Hepatocyte (in vitro differentiated cells): Measurements from ENCODE around the gene SPINK2. TPM values are rescaled to one million over a fixed set of nuclear protein-coding genes. Genes with fewer than 3 reads are reported as not detected.
A peak's percentile ranks its signal among the peaks of the same experiment; 100 is the strongest.

ENCODE experiments used
- DNase-seq: peaks from one replicate; pipeline ENCODE4 v3.0.0-alpha.2; 2016; ENCODE audit warnings: low spot score
- H2AFZ ChIP-seq: fragments of 200-600 bp; sonication (generic); 2 replicates; pipeline ENCODE4 v1.6.0; 2016; ENCODE audit warnings: antibody characterized with exemption, mild to moderate bottlenecking
- H3K27ac ChIP-seq: fragments of 200-600 bp; sonication (generic); 2 replicates; pipeline ENCODE4 v1.5.1; 2016; ENCODE audit warnings: mild to moderate bottlenecking
- H3K27me3 ChIP-seq: fragments of 200-600 bp; sonication (generic); 2 replicates; pipeline ENCODE4 v1.6.1; 2016
- H3K36me3 ChIP-seq: fragments of 200-600 bp; sonication (generic); replicated peaks from 2 replicates; pipeline ENCODE4 v1.5.1; 2016; ENCODE audit warnings: low read depth; ENCODE audit not compliant: insufficient read depth
- H3K4me1 ChIP-seq: fragments of 200-600 bp; sonication (generic); 2 replicates; pipeline ENCODE4 v1.5.1; 2016; ENCODE audit warnings: mild to moderate bottlenecking, moderate library complexity; ENCODE audit not compliant: insufficient read depth
- H3K4me2 ChIP-seq: fragments of 200-600 bp; sonication (generic); 2 replicates; pipeline ENCODE4 v1.6.0; 2016
- H3K4me3 ChIP-seq: fragments of 200-600 bp; sonication (generic); 2 replicates; pipeline ENCODE4 v1.5.1; 2016; ENCODE audit warnings: mild to moderate bottlenecking
- H3K79me2 ChIP-seq: fragments of 200-600 bp; sonication (generic); 2 replicates; pipeline ENCODE4 v1.6.0; 2017; ENCODE audit warnings: mild to moderate bottlenecking
- H3K9me2 ChIP-seq: fragments of 200-600 bp; sonication (generic); replicated peaks from 2 replicates; pipeline ENCODE4 v1.6.0; 2017; ENCODE audit warnings: mild to moderate bottlenecking; ENCODE audit not compliant: insufficient read depth
- H3K9me3 ChIP-seq: fragments of 200-600 bp; sonication (generic); 2 replicates; pipeline ENCODE4 v1.5.1; 2016; ENCODE audit warnings: low read depth, mild to moderate bottlenecking
- H4K20me1 ChIP-seq: fragments of 200-600 bp; sonication (generic); 2 replicates; pipeline ENCODE4 v1.6.0; 2016; ENCODE audit warnings: mild to moderate bottlenecking; ENCODE audit not compliant: insufficient read depth, poor library complexity, severe bottlenecking
- CTCF ChIP-seq: fragments of 200-600 bp; sonication (generic); IDR thresholded peaks from 2 replicates; pipeline ENCODE4 v1.5.1; 2016; ENCODE audit warnings: antibody characterized with exemption, mild to moderate bottlenecking; ENCODE audit not compliant: poor library complexity
- EZH2 ChIP-seq: fragments of 200-600 bp; sonication (generic); IDR thresholded peaks from 2 replicates; pipeline ENCODE4 v1.6.1; 2016; ENCODE audit warnings: antibody characterized with exemption, mild to moderate bottlenecking, borderline replicate concordance
- EZH2phosphoT487 ChIP-seq: fragments of 200-600 bp; sonication (generic); IDR thresholded peaks from one replicate; pipeline ENCODE4 v1.6.1; 2018; ENCODE audit warnings: antibody characterized with exemption, mild to moderate bottlenecking, low read depth, moderate library complexity; ENCODE audit not compliant: unreplicated experiment, severe bottlenecking
- WGBS: methylation state at CpG from one replicate; pipeline ENCODE4 v1.1.6; 2016; ENCODE audit warnings: low lambda C conversion rate; ENCODE audit errors: missing lambda C conversion rate; 5-methylcytosine and 5-hydroxymethylcytosine counted together
- polyA plus RNA-seq: library from polyadenylated mRNA; unstranded; fragments of >200 nt; fragmentation: Nextera tagmentation; extraction: Ambion mirVana; gene quantifications from 2 replicates; pipeline ENCODE4 v1.2.1, GENCODE V29; 2016
- total RNA-seq: library from RNA; depleted of rRNA; stranded (reverse); fragments of >200 nt; gene quantifications from 2 replicates; pipeline ENCODE4 v1.2.3, GENCODE V29; 2014

Gene SPINK2
- total and polyA plus RNA-seq, 2 experiments from 2014 or later = 0.77 TPM; not detected in 1

GRCh38 chr4:56791316-56791715, 30.2 kb downstream of the SPINK2 start:
- Histone ChIP-seq H3K27me3 (no peaks in the 10 kb centered on the region), H4K20me1 (no peaks in the 10 kb centered on the region), H3K9me2 (no peaks in the 10 kb centered on the region), H3K9me3 (no peaks in the 10 kb centered on the region), H2AFZ (no peak overlapping the region), H3K36me3 (no peaks in the 10 kb centered on the region), H3K4me3 (no peak overlapping the region), H3K27ac (no peak overlapping the region), H3K79me2 (no peaks in the 10 kb centered on the region), H3K4me2 (no peak overlapping the region), H3K4me1 (peaks cover 18% of the 10 kb centered on the region)
- WGBS = 95% methylated on average over 4 of the region's 4 CpGs
- TF ChIP-seq CTCF (no peak), EZH2 (no peak), EZH2phosphoT487 (no peak)
- DNase-seq = no peak

GRCh38 chr4:56790691-56791091, 30.8 kb downstream of the SPINK2 start:
- no peaks in the 10 kb centered on the region for H3K79me2 ChIP-seq
- no peak for TF ChIP-seq EZH2
- TF ChIP-seq EZH2phosphoT487 = no peak
- TF ChIP-seq CTCF = no peak
- H3K27ac ChIP-seq = no peak overlapping the region
- H3K9me3 ChIP-seq = no peaks in the 10 kb centered on the region
- WGBS = 36% methylated on average over 1 of the region's 1 CpG
- H3K4me2 ChIP-seq = no peak overlapping the region
- no peaks in the 10 kb centered on the region for H4K20me1 ChIP-seq
- DNase-seq = no peak
- H3K27me3 ChIP-seq = no peaks in the 10 kb centered on the region
- H3K36me3 ChIP-seq = no peaks in the 10 kb centered on the region
- peaks cover 18% of the 10 kb centered on the region for H3K4me1 ChIP-seq
- H2AFZ ChIP-seq = no peak overlapping the region
- no peak overlapping the region for H3K4me3 ChIP-seq
- H3K9me2 ChIP-seq = no peaks in the 10 kb centered on the region

GRCh38 chr4:56788081-56788480, 33.4 kb downstream of the SPINK2 start:
- H4K20me1 ChIP-seq = no peaks in the 10 kb centered on the region
- TF ChIP-seq EZH2phosphoT487 (no peak), EZH2 (no peak), CTCF (no peak)
- no peak overlapping the region for H3K4me3 ChIP-seq
- H3K9me2 ChIP-seq = no peaks in the 10 kb centered on the region
- 90% methylated on average over 7 of the region's 7 CpGs for WGBS
- H3K9me3 ChIP-seq = no peaks in the 10 kb centered on the region
- peak overlapping the region; percentile 63 for H3K4me2 ChIP-seq
- no peak overlapping the region for H2AFZ ChIP-seq
- no peaks in the 10 kb centered on the region for H3K27me3 ChIP-seq
- no peaks in the 10 kb centered on the region for H3K79me2 ChIP-seq
- DNase-seq = no peak
- no peaks in the 10 kb centered on the region for H3K36me3 ChIP-seq
- H3K27ac ChIP-seq = peak overlapping the region; percentile 87
- H3K4me1 ChIP-seq = peaks cover 18% of the 10 kb centered on the region

- Histone ChIP-seq H2AFZ (no peak overlapping the region), H3K27me3 (no peaks in the 10 kb centered on the region), H3K4me3 (no peak overlapping the region), H3K9me3 (no peaks in the 10 kb centered on the region), H3K9me2 (no peaks in the 10 kb centered on the region), H4K20me1 (no peaks in the 10 kb centered on the region), H3K36me3 (no peaks in the 10 kb centered on the region), H3K4me2 (peak overlapping the region; percentile 63), H3K79me2 (no peaks in the 10 kb centered on the region), H3K4me1 (peaks cover 18% of the 10 kb centered on the region), H3K27ac (peak overlapping the region; percentile 87)
- WGBS = 15% methylated on average over 6 of the region's 6 CpGs
- peak; percentile 47 for DNase-seq
- TF ChIP-seq EZH2 (no peak), CTCF (no peak), EZH2phosphoT487 (no peak)
These were observed 34.1 kb downstream of the SPINK2 start for GRCh38 chr4:56787380-56787779.
